ENCODE data around the gene CYP2B6. TPM values are rescaled to one million over a fixed set of nuclear protein-coding genes. Genes with fewer than 3 reads are reported as not detected.

The CYP2B6 gene
- total RNA-seq = not detected in 2 replicates

- H3K36me3 ChIP-seq (ENCODE audit: insufficient read depth, low read length) = no peaks in the 10 kb centered on the region
- no peaks in the 10 kb centered on the region for H3K4me1 ChIP-seq (ENCODE audit: insufficient read depth, low read length)
- DNase-seq (ENCODE audit: insufficient read length, low spot score, missing footprints) = no peak
- no peak within 1 kb of the TSS for H3K4me2 ChIP-seq (ENCODE audit: insufficient read depth, low read length)
- no peak for TF ChIP-seq CTCF (IDR thresholded peaks at IDR 0.05; ENCODE audit: extremely low read depth, low read depth, low read length)
- H3K9me3 ChIP-seq (ENCODE audit: low read depth, low read length) = no peaks in the 10 kb centered on the region
- no peak within 1 kb of the TSS for H3K27ac ChIP-seq (ENCODE audit: low read depth, low read length)
- no peak within 1 kb of the TSS for H2AFZ ChIP-seq (ENCODE audit: low read length)
- H3K27me3 ChIP-seq (ENCODE audit: insufficient read depth, low read length) = no peaks in the 10 kb centered on the region
- no peak within 1 kb of the TSS for H3K4me3 ChIP-seq (ENCODE audit: insufficient read depth, low read length)
- H4K20me1 ChIP-seq (ENCODE audit: insufficient read depth, low read length) = no peaks in the 10 kb centered on the region
- H3K79me2 ChIP-seq (ENCODE audit: insufficient read depth, low read length) = no peaks in the 10 kb centered on the region
These were observed at the start of gene CYP2B6 for GRCh38 chr19:40990972-40991381. Gene CYP2B6, plus strand, starts transcription at chr19:40991282. Its CDS starts 24 bp downstream, at chr19:40991306.

- no peak for DNase-seq (ENCODE audit: insufficient read length, low spot score, missing footprints)
- H3K4me1 ChIP-seq (ENCODE audit: insufficient read depth, low read length) = no peaks in the 10 kb centered on the region
- H3K79me2 ChIP-seq (ENCODE audit: insufficient read depth, low read length) = no peaks in the 10 kb centered on the region
- no peak overlapping the region for H3K4me3 ChIP-seq (ENCODE audit: insufficient read depth, low read length)
- no peak overlapping the region for H3K27ac ChIP-seq (ENCODE audit: low read depth, low read length)
- no peak overlapping the region for H2AFZ ChIP-seq (ENCODE audit: low read length)
- no peaks in the 10 kb centered on the region for H3K9me3 ChIP-seq (ENCODE audit: low read depth, low read length)
- no peaks in the 10 kb centered on the region for H4K20me1 ChIP-seq (ENCODE audit: insufficient read depth, low read length)
- TF ChIP-seq CTCF (IDR thresholded peaks at IDR 0.05; ENCODE audit: extremely low read depth, low read depth, low read length) = no peak
- no peak overlapping the region for H3K4me2 ChIP-seq (ENCODE audit: insufficient read depth, low read length)
- no peaks in the 10 kb centered on the region for H3K36me3 ChIP-seq (ENCODE audit: insufficient read depth, low read length)
- no peaks in the 10 kb centered on the region for H3K27me3 ChIP-seq (ENCODE audit: insufficient read depth, low read length)
These were observed 49.4 kb upstream of the CYP2B6 start for GRCh38 chr19:40941481-40942219.

GRCh38 chr19:40945645-40946044, 45.4 kb upstream of the CYP2B6 start:
- H3K4me2 ChIP-seq (ENCODE audit: insufficient read depth, low read length) = no peak overlapping the region
- no peaks in the 10 kb centered on the region for H3K27me3 ChIP-seq (ENCODE audit: insufficient read depth, low read length)
- H3K4me1 ChIP-seq (ENCODE audit: insufficient read depth, low read length) = no peaks in the 10 kb centered on the region
- no peaks in the 10 kb centered on the region for H3K79me2 ChIP-seq (ENCODE audit: insufficient read depth, low read length)
- H4K20me1 ChIP-seq (ENCODE audit: insufficient read depth, low read length) = no peaks in the 10 kb centered on the region
- no peak for DNase-seq (ENCODE audit: insufficient read length, low spot score, missing footprints)
- no peak for TF ChIP-seq CTCF (IDR thresholded peaks at IDR 0.05; ENCODE audit: extremely low read depth, low read depth, low read length)
- H3K27ac ChIP-seq (ENCODE audit: low read depth, low read length) = no peak overlapping the region
- no peaks in the 10 kb centered on the region for H3K36me3 ChIP-seq (ENCODE audit: insufficient read depth, low read length)
- no peak overlapping the region for H3K4me3 ChIP-seq (ENCODE audit: insufficient read depth, low read length)
- H3K9me3 ChIP-seq (ENCODE audit: low read depth, low read length) = no peaks in the 10 kb centered on the region
- H2AFZ ChIP-seq (ENCODE audit: low read length) = no peak overlapping the region

GRCh38 chr19:40947114-40947513, 44.0 kb upstream of the CYP2B6 start:
- H3K9me3 ChIP-seq (ENCODE audit: low read depth, low read length) = no peaks in the 10 kb centered on the region
- no peaks in the 10 kb centered on the region for H3K27me3 ChIP-seq (ENCODE audit: insufficient read depth, low read length)
- DNase-seq (ENCODE audit: insufficient read length, low spot score, missing footprints) = no peak
- no peaks in the 10 kb centered on the region for H3K4me1 ChIP-seq (ENCODE audit: insufficient read depth, low read length)
- H3K27ac ChIP-seq (ENCODE audit: low read depth, low read length) = no peak overlapping the region
- H3K4me2 ChIP-seq (ENCODE audit: insufficient read depth, low read length) = no peak overlapping the region
- H3K4me3 ChIP-seq (ENCODE audit: insufficient read depth, low read length) = no peak overlapping the region
- no peaks in the 10 kb centered on the region for H4K20me1 ChIP-seq (ENCODE audit: insufficient read depth, low read length)
- no peak overlapping the region for H2AFZ ChIP-seq (ENCODE audit: low read length)
- H3K79me2 ChIP-seq (ENCODE audit: insufficient read depth, low read length) = no peaks in the 10 kb centered on the region
- no peak for TF ChIP-seq CTCF (IDR thresholded peaks at IDR 0.05; ENCODE audit: extremely low read depth, low read depth, low read length)
- no peaks in the 10 kb centered on the region for H3K36me3 ChIP-seq (ENCODE audit: insufficient read depth, low read length)

Data from osteoblast (primary cell).